Loucy (cell line): Measurements from ENCODE around the gene ELMO1.

Experiments
- EZH2phosphoT487 ChIP-seq: fragments of 200-600 bp; IDR thresholded peaks from 2 replicates; pipeline ENCODE4 v1.6.1; 2018; ENCODE audit warnings: antibody characterized with exemption, mild to moderate bottlenecking, moderate library complexity, borderline replicate concordance
- TF ChIP-seq, protein P1 (sequence below): fragments of 200-600 bp; sonication (generic); conservative IDR thresholded peaks from 2 replicates; pipeline ENCODE4 v1.5.1; 2014; ENCODE audit warnings: mild to moderate bottlenecking, antibody characterized with exemption, low read length

- TF ChIP-seq, protein P1, sequence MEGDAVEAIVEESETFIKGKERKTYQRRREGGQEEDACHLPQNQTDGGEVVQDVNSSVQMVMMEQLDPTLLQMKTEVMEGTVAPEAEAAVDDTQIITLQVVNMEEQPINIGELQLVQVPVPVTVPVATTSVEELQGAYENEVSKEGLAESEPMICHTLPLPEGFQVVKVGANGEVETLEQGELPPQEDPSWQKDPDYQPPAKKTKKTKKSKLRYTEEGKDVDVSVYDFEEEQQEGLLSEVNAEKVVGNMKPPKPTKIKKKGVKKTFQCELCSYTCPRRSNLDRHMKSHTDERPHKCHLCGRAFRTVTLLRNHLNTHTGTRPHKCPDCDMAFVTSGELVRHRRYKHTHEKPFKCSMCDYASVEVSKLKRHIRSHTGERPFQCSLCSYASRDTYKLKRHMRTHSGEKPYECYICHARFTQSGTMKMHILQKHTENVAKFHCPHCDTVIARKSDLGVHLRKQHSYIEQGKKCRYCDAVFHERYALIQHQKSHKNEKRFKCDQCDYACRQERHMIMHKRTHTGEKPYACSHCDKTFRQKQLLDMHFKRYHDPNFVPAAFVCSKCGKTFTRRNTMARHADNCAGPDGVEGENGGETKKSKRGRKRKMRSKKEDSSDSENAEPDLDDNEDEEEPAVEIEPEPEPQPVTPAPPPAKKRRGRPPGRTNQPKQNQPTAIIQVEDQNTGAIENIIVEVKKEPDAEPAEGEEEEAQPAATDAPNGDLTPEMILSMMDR = no peak
- no peak for TF ChIP-seq EZH2phosphoT487
Observed at GRCh38 chr7:37329940-37330339, 118.7 kb downstream of the ELMO1 start.
